RPMI8226 (cell line): ENCODE data around the gene NHLRC1.

Source experiments
- DNase-seq: peaks from one replicate; pipeline ENCODE4 v3.0.0-alpha.2; 2015

Gene NHLRC1

DNA sequence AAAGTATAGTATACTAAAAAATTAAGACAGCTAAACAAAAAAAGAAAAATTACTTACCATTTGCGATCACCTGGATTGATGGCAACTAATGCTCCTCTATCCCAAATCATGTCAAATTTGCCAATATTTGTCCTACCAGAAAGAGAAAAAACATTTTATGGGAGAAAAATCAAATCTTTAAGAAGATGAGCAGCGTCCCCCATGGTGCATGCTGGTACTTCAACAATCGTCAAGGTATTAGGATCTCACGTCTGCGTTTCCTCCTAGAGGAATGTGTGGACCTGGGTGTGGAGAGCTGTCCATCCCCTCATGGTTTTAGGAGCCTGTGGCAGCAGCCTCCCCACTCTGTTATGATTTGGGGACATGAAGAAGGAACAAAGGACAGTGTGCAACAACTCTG, 16.4 kb upstream of the NHLRC1 start:
- DNase-seq: no peak

DNA sequence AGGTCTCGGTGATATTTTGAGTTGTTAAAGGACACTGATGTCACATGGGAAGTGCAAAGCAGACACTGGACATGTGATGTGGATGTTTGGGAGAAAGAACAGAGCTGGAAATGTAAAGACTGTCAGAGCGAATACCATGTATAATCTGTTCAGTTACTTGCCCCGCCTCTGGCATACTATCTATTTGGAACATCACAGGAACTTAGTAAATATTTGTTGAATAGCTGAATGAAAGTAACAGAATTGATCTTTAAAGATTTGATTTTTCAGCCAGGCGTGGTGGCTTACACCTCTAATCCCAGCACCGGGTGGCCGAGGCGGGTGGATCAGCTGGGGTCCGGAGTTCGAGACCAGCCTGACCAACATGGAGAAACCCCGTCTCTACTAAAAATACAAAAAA, 13.8 kb upstream of the NHLRC1 start:
- DNase-seq: no peak

DNA sequence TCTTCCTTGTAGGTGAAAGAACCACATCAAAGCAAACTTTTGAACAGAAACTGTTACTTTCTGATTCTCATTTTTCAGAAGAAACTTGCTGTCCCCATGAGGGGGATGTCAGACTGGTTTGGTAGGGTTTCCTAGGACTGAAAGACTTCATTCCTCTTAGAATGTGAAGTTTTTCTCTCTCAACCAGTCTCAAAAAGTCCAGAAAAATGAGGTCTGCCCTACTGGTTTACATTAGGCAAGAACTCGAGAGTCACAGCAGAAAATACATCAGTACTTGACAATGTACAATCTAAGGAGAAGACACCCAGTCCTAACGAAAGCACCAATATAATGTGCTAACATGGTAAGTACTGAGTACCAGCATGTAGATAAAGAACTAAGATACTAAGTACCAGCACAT, 12.7 kb upstream of the NHLRC1 start:
- no peak for DNase-seq

DNA sequence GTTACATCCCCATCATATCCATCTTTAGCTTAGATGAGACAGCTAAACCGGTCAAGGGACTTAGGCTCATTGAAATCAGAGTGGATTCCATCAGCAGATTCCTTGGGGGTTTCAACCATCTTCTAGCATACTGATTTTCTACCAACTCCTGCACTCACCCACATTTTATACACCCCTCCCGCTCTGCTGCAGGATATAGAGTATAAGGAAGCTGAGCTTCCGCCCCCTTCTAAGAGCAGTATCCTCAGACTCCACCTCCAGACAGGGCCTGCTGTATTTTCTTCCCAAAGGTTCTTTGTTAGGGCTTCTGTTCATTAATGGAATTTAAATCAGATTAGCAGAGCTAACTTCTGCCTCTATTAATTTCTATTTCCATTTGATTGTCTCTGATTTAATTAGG, 9.9 kb upstream of the NHLRC1 start:
- DNase-seq: no peak

DNA sequence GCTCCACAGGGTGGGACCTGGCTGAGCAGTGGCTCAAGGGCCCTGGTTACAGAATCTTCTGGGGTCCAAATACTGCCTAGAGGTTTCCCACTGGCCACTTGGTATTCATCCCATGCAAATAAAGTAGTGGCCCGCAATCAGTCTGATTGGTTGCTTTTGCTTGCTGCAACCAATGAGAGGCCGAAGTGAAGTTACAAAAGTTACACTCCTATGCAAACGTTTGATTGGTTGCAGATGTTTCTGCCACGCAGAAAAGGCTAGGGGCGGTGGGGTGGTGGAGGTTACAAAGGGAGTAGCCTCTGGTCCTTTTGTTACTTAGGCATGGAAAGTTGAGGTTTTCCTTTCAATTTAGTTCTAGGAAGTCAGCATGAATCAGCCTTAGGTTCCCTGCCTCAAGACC, 3.6 kb upstream of the NHLRC1 start:
- no peak for DNase-seq

DNA sequence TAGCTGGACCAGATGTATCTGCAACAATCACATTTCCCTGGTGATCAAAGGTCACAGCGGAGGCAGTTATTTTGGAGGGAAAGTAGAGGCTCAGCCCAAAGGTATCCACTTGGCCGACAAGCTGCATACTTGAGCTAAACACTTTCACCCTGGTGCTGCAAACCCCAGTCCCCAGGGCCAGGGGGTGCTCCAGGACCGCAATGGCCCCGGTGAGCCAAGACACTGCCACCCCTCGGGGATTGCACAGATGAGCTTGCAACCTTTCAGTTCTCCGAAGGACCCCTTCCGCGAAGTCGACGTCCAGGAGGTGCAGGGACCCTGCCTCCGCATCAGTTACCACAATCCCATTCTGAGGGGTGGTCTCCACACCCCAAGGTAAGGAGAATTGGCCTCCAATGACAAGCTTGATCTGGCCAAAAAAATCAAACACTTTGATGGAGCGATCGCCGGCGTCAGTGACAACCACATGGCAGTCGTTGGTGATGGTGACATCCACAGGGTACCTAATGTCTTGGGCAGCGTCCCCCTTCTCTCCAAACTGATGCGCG, 823 bp downstream of the NHLRC1 start:
- peak; percentile 22 for DNase-seq

DNA sequence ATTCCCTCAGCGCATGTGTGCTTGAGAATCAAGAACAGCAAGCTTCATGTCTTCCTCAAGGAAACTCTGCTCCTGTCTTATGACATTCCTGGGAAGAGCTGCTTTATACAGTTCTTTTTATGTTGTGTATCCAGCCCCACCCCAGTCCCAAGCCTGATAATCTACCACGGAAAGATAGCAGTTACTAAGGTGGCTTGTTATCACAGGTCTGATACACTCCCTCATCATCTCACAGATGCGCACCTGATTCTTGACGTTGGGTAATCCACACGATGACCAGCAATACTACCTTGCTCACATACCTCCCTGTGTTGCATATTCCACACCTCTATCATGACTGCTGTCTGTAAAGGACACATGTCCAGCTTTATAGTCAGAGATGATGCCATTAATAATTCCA, 3.2 kb downstream of the NHLRC1 start:
- no peak for DNase-seq

DNA sequence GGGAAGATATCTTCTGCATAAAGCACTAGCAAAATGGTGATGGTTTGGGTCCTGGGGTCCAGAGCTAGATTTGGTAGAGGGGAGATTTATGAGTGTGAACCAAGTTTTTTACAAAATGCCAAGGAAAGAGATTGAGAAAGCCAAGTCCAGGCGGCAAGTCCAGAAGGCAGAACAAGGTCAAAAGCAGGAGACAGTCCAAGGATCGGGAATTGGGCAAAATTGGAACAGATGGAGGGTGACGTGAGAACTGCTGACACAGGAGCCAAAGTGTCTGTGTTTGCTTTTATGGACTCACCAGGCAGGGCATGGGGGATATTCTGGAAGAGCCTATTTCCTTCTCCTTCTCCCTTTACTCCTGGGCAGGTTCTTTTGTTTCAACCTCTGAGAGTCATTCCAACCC, 4.1 kb downstream of the NHLRC1 start:
- DNase-seq: no peak

DNA sequence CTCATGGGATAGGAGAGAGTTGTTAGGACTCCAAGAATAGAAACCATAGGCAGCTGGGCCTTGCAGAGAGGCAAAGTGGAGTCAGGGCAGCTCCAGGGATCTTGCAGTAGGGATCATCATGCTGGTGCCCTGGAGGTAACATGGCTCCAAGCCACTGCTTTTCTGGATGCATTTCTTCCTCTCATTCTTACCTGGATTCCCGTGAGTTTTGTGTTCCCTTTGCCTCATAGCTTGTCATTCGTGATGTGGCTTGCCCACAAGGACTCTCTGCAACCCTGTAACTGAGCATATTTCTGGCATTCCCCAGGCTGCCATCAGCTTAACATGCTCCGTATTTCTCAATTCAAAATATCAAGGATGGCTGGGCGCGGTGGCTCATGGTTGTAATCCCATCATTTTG, 5.3 kb downstream of the NHLRC1 start:
- DNase-seq: no peak

DNA sequence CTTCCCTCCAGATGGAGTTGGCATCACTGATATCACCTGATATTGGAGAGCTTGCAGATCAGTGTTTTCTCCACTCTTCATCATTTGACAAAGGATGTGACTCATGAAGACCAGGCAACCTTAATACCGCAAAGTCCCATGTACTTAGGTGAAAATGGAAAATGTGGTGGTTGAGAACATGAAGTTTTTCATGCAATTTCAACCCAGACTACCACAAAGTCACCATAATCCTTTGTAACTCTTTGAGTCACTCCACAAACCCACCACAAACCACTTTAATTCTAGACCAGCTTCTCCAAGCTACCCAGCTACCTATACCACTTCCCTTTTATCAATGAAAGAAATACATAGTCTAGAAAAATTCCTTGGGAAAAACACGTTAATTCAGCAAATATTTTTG, 7.1 kb downstream of the NHLRC1 start:
- no peak for DNase-seq

DNA sequence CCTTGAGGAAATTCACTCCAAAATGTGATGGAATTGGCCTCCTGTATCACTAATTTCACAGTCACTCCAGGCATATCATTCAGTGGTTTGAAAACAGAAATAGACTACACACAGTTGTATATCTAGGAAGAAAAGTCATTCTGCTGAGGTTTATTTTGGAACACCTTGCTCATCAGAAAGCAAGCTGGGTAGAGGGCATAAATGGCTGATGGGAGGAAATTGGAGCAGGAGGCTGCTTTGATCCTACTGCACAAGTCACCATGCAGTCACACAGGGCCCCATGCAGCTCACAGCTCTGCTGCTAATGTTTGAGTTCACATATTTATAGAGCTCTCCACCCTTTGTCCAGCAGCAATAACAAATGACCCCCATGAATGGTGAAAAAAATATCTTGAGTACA, 12.3 kb downstream of the NHLRC1 start:
- no peak for DNase-seq

DNA sequence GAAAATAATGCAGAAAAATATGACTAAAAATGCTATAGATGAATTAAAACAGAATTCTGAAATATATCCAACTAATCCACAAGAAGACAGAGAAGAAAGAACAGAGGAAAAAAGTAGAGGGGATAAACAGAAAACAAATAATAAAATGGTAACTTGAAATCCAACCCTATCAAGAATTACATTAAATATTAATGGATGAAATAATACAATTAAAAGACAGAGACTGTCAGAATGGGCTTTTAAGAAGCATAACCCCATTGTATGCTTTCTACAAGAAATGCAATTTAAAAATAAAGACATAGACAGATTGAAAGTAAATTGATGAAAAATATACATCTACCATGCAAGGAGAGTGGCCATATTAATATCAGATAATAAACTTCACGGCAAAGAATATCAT, 15.4 kb downstream of the NHLRC1 start:
- DNase-seq: no peak

DNA sequence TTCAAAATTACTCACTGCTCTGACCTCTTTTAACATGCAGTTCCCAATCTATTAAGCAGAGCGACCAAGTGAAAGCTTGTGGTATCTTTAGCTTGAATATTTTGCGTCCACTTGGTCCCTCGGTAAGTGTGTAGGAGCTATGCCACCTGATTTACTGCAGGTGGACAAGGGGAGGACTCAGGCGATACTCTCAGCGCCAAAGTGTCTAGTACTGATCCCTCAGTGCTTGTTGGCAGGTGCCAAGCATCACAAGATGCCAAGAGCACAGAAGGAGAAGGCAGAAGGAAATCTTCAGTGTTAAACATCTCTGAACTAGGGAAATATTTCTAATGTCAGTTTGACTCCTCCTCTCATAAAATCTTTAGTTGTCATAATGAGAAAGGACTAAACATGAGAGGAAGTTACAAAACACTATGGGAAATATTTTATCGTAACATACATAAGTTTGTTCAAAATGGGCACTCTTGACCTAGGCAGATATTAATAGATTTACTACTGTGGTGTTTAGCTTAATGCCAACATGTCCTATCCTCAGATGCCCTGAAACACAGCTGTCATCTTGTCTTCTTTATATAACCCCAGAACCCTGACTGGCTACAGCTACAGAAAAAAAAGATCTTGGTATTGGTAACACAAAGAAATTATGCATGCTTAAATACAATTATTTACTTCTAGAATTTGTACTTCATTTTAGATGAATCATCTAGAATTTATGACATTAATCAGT, 19.5 kb downstream of the NHLRC1 start:
- DNase-seq: no peak

DNA sequence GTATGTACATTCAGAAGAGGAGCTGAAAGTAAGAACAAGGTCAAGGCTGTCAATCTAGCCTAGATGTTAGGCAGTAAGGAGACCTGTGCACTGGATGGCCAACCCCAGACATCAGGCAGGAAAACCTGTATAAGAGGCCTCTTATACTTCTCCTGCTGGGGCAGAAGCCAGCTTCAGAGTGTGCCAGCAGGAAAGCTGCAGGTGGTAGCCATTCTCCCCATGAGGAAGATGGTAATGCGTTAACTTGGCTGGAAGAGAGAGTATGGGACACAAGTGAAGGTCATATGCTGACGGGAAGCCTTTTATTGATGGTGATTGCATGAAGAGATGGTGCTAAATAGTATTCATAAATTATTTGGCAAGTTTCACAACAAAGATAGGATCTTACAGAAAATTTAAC, 20.6 kb downstream of the NHLRC1 start:
- DNase-seq: no peak

DNA sequence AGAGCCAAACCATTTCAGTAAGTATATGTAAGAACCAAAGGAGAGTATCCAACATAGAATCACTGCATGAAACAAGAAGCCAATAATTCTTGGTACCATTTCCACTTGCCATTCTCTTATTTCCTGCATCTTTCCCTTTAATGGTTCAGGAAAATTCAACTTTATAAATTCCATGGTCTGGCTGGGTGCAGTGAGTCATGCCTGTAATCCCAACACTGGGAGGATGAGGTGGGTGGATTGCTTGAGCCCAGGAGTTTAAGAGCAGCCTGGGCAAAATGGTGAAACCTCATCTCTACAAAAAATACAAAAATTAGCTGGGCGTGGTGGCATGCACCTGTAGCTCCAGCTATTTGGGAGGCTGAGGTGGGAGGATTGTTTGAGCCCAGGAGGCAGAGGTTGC, 21.2 kb downstream of the NHLRC1 start:
- DNase-seq: no peak

DNA sequence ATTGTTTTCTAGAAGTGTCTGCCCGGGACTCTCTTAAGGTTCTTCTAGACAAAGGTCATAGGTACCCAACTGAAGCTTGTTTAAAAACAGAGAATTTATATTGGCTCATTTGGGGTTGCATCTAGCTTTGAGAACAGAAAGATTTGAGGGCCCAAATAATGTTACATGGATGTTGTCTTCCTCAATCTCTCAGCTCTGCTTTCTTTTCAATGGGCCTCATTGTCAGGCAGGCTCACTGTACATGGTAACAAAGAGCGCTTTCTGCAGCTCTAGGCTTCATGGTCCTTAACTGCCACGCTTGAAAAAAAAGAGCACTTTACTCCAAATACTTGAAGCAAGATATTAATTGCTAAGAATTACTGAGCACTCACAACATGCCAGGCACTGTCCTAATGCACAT, 22.2 kb downstream of the NHLRC1 start:
- DNase-seq: no peak

DNA sequence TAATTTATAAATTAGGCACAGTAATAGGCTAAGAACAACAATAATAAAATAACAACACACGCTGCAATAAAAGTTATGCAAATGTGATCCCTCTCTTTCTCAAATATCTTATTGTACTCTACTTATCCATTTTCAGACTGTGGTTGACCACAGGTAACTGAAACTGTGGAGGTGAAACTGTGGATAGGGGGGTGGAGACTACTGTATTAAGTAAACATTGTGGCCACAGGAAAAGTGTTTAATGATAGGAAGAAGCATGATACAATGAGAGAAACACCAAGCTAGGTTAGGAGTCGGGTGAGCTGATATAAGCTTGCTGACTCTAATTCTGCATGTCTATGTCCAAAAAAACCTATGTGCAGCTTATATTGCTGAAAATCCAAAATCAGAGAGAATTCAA, 23.0 kb downstream of the NHLRC1 start:
- peak; percentile 35 for DNase-seq

DNA sequence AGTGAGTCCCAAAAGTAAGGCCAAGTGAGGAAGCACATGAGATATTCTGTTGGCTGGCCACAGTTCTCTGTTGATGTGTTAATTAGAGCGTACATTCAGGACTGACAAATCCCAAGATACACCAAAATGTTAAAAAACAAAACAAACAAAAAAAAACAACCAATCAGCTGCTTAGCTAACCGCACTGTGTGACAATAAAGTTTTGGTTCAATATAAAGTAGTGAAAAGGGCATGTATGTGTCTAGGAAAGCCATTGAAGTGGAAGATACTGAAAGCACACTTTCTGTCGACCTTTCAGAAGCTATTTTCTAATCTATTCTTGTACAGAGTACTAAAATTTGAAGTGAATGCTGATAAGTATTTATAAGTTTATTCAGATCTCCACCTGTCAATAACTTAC, 26.1 kb downstream of the NHLRC1 start:
- DNase-seq: no peak

DNA sequence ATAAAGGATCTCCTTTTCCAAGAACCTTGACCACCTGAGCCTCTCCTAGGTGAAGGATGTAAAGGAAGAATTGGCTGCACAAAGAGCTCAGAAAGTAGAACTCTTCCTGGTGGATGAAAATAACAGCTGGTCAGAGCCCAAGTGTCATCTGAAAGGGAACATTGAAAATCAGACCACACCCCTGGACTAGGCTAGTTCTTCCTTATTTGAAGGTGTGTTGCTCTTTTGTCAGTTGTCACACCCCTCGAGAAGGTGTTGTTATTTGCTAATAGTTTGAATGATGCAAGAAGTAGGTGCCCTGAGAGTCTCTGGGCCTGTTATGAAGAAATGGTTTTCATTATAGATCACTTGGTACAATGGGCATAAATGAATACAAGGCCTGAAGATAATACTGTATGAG, 31.1 kb downstream of the NHLRC1 start:
- DNase-seq: no peak

DNA sequence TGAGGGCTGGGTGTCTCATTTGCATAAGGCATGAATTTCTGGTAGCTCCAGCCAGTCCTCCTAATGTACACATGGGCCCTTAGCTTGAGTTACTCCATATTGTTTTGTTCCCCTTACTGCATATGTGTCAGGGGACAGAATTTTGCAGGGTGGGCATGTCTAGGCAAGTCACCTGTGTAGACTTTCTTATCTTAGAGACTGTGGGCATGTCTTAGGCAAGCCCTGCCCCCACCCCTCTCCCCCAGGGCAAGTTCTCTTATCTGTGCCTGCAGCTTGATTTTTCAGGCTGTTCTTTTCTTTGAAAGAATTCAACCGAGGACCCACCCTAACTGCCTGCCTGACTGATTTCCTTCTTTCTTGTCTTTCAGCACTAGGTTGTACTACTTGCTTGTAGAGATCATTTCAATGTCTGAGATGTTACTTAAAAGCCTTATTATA, 32.1 kb downstream of the NHLRC1 start:
- no peak for DNase-seq

DNA sequence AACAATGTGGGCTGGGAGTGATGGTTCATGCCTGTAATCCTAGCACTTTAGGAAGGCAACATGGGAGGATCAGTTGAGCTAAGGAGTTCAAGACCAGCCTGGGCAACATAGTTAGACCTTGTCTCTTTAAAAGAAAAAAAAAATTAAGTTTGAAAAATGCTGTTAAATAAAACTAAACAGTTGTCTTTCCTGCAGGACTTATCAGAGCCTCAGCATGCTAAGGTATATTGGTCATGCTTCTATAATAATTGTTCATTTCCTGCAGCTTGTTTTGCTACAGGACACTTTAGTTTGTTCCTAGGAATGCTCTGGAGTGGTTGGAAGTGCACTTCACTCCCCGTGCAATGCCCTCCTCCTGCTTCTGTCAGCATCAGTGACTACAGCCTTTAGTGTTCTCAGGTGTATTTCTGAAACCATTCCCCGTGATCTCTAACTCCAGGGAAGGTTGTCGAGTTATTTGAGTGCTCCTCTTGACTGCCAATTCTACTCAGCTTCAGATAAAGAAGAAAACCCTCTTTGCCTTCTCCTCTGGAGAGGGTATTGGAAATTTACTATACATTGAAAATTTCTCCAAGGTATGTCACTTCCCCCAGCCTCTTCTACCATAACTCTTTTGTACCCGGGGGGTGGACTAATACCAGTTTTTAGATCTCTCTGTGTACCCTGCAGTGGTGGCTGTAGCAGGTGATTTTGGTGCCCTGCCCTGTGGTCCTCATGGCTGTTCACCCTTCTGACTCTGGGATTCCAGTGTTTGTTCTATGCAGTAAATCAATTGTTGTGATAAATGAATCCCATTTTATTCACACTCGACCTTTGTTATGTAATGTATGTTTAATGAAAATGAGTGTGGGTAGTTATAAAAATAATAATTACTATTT, 33.8 kb downstream of the NHLRC1 start:
- no peak for DNase-seq

DNA sequence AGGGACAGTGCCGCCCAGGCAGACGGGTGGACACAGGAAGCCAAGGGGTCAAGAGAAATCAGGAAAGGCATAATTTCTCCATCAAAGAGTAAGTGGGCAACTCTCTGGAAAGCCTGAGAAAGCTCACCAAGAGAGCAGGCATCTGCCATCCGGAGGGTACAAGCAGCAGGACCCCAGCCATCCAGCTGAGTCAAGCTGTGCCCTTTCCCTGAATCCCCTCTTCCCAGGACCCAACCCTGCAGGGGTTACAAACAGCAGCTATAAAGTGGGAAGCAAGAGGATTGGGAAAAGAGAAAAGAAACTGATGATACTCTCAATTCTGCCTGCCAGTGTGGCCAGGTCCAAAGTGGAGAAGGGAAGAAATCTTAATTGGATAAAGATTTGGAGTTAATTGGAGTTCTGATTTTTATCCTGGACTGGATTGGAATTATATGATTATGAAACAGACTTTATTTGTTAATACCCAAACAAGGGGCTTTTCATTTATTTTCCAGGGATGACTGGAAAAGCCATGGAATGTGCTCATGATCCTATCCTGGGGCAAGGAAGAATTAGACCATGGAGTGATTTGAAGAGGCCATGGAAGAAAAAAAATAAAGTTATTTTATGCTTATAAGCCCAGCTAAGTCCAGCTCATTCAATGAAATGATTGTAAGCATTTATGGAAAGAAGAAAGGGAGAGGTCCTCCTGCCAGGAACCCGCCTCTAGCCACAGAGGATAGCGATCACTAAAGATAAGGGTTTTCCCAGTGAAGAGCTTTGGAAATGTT, 34.9 kb downstream of the NHLRC1 start:
- DNase-seq: no peak

DNA sequence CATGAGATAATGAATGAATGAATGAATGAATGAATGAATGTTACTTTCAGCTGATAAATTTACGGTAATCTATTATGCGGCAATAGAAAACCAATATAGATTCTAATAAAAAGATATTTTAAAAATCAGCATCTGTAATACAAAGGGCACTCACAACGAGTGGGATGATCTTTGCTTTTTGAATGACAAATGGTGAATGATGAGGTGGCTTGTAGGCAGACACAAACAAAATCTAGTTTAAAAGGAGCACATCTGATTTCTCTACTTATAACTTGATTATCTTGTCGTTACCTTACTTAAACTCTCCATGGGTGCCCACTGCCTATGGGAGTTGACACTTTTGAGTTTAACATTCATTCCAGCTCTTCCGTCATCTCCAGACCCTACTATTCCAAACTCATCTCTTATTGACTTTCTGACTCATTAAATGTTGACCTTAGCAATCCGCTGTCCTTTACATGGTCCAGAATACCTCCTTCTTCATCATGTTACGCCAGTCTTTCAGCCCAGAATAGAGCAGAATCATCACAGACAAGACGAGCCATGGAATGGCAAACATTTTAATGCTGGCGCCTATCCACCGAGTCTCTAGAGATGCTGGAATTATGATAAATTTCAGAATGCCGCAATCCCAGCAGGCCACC, 41.3 kb downstream of the NHLRC1 start:
- no peak for DNase-seq
